Tibial nerve (tissue), 3 donors: ENCODE measurements around the gene CYP24A1.

ENCODE experiments used
- CTCF ChIP-seq, 5 experiments: fragments of 200-600 bp in 3 of 5; fragments of 450-650 bp in 2 of 5; sonication (generic) in 3 of 5; IDR thresholded peaks; one replicate each; pipeline ENCODE4 v1.5.1; 2016 to 2019; ENCODE audit warnings: antibody characterized with exemption in 5 of 5, mild to moderate bottlenecking in 3 of 5, moderate library complexity in 2 of 5
- POLR2A ChIP-seq, 2 donors: fragments of 450-650 bp; IDR thresholded peaks; one replicate each; pipeline ENCODE4 v1.6.1; 2017; ENCODE audit warnings: antibody characterized with exemption in 2 of 2, mild to moderate bottlenecking in 2 of 2, moderate library complexity in 2 of 2

GRCh38 chr20:54123587-54124180 lies 50.1 kb downstream of the CYP24A1 start:
- TF ChIP-seq CTCF (IDR thresholded peaks at IDR 0.05) (no peak), POLR2A (IDR thresholded peaks at IDR 0.05) (no peak)
